Measurements from ENCODE around the gene CLASP2.
"Not testable (repeated sequence)": the region's sequence is repeated elsewhere in the genome, so short reads cannot be mapped to it uniquely, and the experiment has no call there.

Gene CLASP2

GRCh38 chr3:33687406-33688010, 30.5 kb downstream of the CLASP2 start:
- no peak for DNase-seq (ENCODE audit: low spot score)

- no peak for DNase-seq (ENCODE audit: low spot score)
Observed at GRCh38 chr3:33682770-33683169, 35.3 kb downstream of the CLASP2 start.

- DNase-seq (ENCODE audit: low spot score): no peak
Observed at GRCh38 chr3:33681667-33682066, 36.4 kb downstream of the CLASP2 start.

GRCh38 chr3:33678073-33678472, 40.0 kb downstream of the CLASP2 start:
- no peak for DNase-seq (ENCODE audit: low spot score)

GRCh38 chr3:33673436-33673835, 44.6 kb downstream of the CLASP2 start:
- not testable (repeated sequence) for DNase-seq (ENCODE audit: low spot score)

- DNase-seq (ENCODE audit: low spot score): no peak
Observed at GRCh38 chr3:33668618-33669017, 49.4 kb downstream of the CLASP2 start.

- DNase-seq (ENCODE audit: low spot score): no peak
Observed at GRCh38 chr3:33665294-33665693, 52.8 kb downstream of the CLASP2 start.

GRCh38 chr3:33664195-33664594, 53.9 kb downstream of the CLASP2 start:
- no peak for DNase-seq (ENCODE audit: low spot score)

- peak; percentile 18 for DNase-seq (ENCODE audit: low spot score)
Observed at GRCh38 chr3:33663042-33663441, 55.0 kb downstream of the CLASP2 start.

GRCh38 chr3:33659856-33660434, 58.1 kb downstream of the CLASP2 start:
- no peak for DNase-seq (ENCODE audit: low spot score)

GRCh38 chr3:33658991-33659848, 58.8 kb downstream of the CLASP2 start:
- DNase-seq (ENCODE audit: low spot score): peak; percentile 98

GRCh38 chr3:33658621-33658990, 59.4 kb downstream of the CLASP2 start:
- DNase-seq (ENCODE audit: low spot score): no peak

GRCh38 chr3:33658039-33658438, 60.0 kb downstream of the CLASP2 start:
- no peak for DNase-seq (ENCODE audit: low spot score)

GRCh38 chr3:33652736-33653135, 65.3 kb downstream of the CLASP2 start:
- DNase-seq (ENCODE audit: low spot score): no peak

GRCh38 chr3:33651101-33651500, 67.0 kb downstream of the CLASP2 start:
- not testable (repeated sequence) for DNase-seq (ENCODE audit: low spot score)

- no peak for DNase-seq (ENCODE audit: low spot score)
Observed at GRCh38 chr3:33650495-33650894, 67.6 kb downstream of the CLASP2 start.

GRCh38 chr3:33648793-33649192, 69.3 kb downstream of the CLASP2 start:
- DNase-seq (ENCODE audit: low spot score): no peak

GRCh38 chr3:33646406-33646805, 71.6 kb downstream of the CLASP2 start:
- DNase-seq (ENCODE audit: low spot score): no peak

- DNase-seq (ENCODE audit: low spot score): no peak
Observed at GRCh38 chr3:33645060-33645647, 72.9 kb downstream of the CLASP2 start.

GRCh38 chr3:33644582-33644981, 73.5 kb downstream of the CLASP2 start:
- DNase-seq (ENCODE audit: low spot score): no peak

GRCh38 chr3:33642806-33643205, 75.2 kb downstream of the CLASP2 start:
- DNase-seq (ENCODE audit: low spot score): no peak

- no peak for DNase-seq (ENCODE audit: low spot score)
Observed at GRCh38 chr3:33639889-33640288, 78.2 kb downstream of the CLASP2 start.

- DNase-seq (ENCODE audit: low spot score): no peak
Observed at GRCh38 chr3:33637482-33637881, 80.6 kb downstream of the CLASP2 start.
